GM23338 (cell line): ENCODE results near the gene ADAD1.

ENCODE experiments used
- EZH2 ChIP-seq: fragments of 200-600 bp; sonication (generic); IDR thresholded peaks from one replicate; pipeline ENCODE4 v1.8.0; 2017; ENCODE audit warnings: antibody characterized with exemption, mild to moderate bottlenecking, low read depth; ENCODE audit not compliant: unreplicated experiment
- EZH2phosphoT487 ChIP-seq: fragments of 200-600 bp; sonication (generic); IDR thresholded peaks from one replicate; pipeline ENCODE4 v1.8.1; 2018; ENCODE audit warnings: antibody characterized with exemption; ENCODE audit not compliant: unreplicated experiment
- POLR2AphosphoS5 ChIP-seq: IDR thresholded peaks from 2 replicates; pipeline ENCODE4 v1.6.1; 2016; ENCODE audit warnings: antibody characterized with exemption, low read depth
- TF ChIP-seq, protein P1 (sequence below), 2 experiments: fragments of 200-600 bp in 1 of 2; sonication (generic) in 1 of 2; conservative IDR thresholded peaks; 2 replicates each; pipeline versions ENCODE4 v1.5.1 to v1.6.1; 2016 to 2017; ENCODE audit warnings: antibody characterized with exemption in 2 of 2, low read depth in 2 of 2, mild to moderate bottlenecking in 2 of 2, moderate library complexity in 1 of 2

- no peak for TF ChIP-seq POLR2AphosphoS5
- TF ChIP-seq, protein P1, sequence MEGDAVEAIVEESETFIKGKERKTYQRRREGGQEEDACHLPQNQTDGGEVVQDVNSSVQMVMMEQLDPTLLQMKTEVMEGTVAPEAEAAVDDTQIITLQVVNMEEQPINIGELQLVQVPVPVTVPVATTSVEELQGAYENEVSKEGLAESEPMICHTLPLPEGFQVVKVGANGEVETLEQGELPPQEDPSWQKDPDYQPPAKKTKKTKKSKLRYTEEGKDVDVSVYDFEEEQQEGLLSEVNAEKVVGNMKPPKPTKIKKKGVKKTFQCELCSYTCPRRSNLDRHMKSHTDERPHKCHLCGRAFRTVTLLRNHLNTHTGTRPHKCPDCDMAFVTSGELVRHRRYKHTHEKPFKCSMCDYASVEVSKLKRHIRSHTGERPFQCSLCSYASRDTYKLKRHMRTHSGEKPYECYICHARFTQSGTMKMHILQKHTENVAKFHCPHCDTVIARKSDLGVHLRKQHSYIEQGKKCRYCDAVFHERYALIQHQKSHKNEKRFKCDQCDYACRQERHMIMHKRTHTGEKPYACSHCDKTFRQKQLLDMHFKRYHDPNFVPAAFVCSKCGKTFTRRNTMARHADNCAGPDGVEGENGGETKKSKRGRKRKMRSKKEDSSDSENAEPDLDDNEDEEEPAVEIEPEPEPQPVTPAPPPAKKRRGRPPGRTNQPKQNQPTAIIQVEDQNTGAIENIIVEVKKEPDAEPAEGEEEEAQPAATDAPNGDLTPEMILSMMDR (conservative IDR thresholded peaks at IDR 0.05; ENCODE audit: low read depth in 2 of 2): no peak
- TF ChIP-seq EZH2: no peak
- no peak for TF ChIP-seq EZH2phosphoT487
Observed at GRCh38 chr4:122393276-122393675, 14.5 kb downstream of the ADAD1 start.
